ENCODE results near the gene ITM2C.

The ITM2C gene

GRCh38 chr2:230893841-230894781 lies 29.4 kb downstream of the ITM2C start:
- DNase-seq = no peak

- DNase-seq = no peak
Observed at GRCh38 chr2:230895536-230896345, 31.0 kb downstream of the ITM2C start.

DNA sequence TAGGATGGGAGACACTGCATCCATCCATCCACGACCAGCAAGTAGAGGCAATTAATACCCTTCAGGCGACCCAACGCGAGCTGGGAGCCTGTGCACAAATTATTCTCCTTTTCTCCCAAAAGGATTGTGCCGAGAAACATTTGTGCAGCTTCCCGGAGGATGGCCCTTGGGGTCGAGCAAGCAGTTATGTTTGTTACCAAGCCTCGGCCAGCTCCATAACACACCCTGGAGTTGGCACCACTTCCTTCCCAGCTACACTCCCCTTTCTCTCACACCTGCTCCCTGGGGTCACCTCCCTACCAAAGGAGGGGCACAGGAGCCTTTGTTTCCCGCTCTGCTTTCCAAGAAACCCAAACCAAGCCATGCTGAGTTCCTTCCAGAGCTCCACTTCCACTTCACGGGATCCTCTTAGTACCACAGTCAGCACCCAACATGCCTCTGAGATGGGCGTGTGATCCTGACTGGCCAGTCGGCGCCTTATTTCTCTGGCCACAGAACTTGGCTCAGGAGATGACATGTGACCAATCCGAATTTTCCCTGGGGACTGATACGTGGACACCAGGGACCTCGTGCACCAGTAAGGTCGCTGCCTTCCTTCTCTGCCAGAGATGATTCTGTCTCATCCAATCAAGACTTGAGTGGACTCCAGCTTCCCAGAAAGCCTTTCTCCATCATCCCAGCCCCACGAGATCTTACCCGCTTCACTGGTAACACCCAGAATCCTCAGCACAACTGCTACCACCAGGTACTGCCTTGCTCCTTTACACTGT lies 31.8 kb downstream of the ITM2C start:
- DNase-seq = no peak

DNA sequence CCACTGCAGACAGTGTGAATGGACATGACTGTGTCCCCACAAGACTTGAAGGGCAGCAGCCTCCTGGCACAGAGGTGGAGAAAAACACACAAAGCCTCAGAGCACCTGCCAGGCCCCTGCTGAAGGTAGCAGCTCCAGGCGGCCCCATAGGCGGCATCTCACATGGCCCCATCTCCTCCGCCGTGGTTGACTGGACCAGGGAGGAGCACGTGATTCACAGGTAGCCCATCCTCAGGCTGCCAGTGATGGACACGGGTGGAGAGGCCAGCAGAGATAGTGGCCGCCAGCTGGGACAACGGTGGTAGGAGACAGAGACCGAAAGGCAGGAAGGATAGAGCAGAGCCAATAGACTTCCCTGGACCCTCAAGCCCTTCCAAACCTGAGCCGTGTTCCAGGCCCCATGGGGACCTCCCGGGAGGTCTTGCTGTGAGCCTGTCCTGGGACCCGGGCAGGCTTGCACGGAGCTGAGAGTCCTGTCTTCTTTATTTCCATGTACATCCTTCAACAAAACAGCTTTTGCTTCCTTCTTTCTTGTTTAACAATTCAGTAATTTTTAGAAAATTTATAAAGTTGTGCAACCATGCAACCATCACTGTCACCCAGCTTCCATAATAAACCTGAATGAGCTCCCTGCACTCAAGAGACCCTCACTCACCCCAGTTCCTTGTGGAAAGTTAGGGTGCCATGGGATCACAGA lies 33.4 kb downstream of the ITM2C start:
- DNase-seq = no peak

DNA sequence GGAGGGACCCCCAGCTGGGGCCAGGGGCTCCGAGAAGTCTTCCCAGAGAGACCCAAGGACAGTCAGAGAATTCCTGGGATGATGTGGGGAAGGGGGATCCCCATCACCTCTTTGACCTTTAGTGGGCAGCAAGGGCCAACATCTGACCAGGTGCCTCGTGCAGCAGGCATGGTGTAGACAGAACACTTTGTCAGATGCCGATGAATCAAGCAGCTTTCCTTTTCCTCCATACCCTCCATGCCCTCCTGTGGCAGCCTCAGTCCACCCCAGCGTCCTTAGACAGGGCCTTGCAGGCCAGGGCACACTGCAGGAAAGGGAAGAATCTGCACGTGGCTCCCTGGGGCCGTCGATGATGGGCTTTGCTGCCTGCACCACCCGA lies 34.0 kb downstream of the ITM2C start:
- DNase-seq = no peak

DNA sequence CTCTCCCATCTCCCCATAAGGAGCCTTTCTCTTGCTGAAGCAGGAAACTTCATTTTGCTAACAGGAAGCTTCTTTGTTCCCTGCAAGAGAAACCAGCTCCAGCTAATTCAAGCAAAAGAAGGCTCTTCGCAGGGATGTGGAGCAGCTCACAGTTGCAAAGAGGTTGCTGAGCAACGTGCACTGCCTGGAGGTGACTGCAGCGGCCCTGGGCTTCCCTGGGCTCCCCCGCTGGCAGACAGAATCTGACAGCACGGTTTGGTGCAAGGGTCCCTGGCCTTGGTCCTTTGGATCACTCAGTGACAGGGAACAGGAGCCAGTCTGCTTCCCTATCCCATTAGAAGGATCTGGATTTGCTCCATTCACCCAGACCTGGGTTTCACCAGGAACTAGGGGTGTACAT lies 34.5 kb downstream of the ITM2C start:
- no peak for DNase-seq

GRCh38 chr2:230899786-230900185 lies 35.0 kb downstream of the ITM2C start:
- no peak for DNase-seq

- DNase-seq = no peak
Observed at GRCh38 chr2:230900336-230900995, 35.7 kb downstream of the ITM2C start.

GRCh38 chr2:230901006-230901405 lies 36.3 kb downstream of the ITM2C start:
- DNase-seq = no peak

- no peak for DNase-seq
Observed at GRCh38 chr2:230902180-230902899, 37.6 kb downstream of the ITM2C start.

DNA sequence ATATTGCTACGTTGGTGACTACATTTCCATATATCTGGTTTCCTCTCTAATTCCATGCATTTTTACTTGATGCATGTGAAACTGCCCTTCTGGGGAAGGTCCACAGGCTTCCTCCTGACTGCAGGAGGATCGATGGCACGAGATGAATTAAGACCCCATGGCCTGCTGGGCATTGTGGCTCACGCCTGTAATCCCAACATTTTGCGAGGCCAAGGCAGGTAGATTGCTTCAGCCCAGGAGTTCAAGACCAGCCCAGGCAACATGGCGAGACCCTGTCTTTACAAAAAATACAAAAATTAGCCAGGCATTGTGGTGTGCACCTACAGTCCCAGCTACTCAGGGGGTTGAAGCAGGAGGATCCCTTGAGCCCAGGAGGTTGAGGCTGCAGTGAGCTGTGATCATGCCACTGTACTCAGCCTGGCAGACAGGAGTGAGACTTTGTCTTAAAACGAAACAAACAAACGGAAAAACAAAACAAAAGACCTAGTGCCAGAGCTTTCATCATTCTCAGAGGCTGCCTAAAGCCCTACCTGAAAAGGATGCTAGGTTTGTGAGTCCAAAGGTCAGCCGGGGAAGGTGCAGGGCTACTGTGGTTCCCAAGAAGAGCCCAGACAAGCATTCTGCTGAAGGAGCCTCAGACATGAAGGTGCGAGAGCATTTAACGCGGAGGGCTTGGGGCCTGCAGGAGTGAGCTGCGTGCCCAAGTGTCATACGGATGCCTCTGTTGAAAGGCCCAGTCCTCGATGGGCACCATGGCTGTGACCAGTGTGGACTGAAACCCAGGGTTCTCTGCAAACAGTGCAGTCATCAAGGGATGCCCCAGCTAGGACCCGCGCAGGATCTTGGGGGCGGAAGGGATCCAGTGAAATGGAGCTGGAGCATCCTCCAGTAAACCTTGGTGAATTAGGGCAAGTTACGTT lies 38.7 kb downstream of the ITM2C start:
- no peak for DNase-seq

- DNase-seq = no peak
Observed at GRCh38 chr2:230904856-230905447, 40.2 kb downstream of the ITM2C start.

DNA sequence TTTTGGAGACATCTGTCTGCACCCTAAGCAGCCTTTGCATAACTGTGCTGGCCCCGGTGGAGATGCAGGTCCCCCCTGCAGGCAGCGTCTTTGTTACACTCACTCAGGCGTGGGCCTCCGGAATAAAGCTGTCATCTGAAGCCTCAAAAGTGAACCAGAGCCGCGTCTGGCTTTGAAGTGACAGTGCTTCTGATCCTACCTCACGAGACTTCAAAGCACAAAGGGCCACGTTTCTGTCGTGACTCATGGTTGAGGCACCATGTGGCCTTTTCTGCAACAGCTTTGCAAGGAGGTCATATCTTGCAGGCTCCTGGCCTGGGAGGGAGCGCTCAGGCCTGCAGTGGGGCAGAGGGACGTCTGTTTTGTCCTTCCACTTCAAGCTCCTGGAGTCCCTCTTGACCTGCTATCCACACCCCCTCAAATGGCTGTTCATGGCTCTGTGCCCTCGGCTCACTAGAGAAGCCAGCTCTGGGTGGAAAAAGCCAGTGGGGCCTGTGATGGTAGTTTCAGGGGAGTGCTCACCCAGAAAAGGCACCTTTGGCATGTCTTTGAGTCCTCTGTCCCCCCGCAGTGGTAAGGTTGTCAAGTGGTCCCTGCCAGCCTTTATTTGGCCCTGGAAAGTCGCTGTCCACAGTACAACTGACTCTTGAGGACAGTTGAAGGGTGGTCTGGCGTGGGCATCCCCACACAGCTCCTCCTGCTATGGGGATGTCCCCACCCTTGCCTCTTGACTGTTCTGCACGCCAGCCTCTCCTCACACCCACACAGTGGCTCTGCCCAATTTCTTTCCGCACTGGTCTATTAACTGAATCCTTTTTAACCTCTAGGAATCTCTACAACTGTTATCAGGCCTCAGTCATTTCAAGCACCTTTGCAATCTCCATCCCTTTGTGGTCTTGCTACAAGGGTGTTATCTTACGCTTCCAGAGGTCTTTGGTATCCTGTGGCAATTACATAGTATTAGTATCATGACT lies 41.0 kb downstream of the ITM2C start:
- DNase-seq = no peak

GRCh38 chr2:230906471-230907230 lies 41.9 kb downstream of the ITM2C start:
- DNase-seq = no peak

- no peak for DNase-seq
Observed at GRCh38 chr2:230907361-230908091, 42.8 kb downstream of the ITM2C start.

DNA sequence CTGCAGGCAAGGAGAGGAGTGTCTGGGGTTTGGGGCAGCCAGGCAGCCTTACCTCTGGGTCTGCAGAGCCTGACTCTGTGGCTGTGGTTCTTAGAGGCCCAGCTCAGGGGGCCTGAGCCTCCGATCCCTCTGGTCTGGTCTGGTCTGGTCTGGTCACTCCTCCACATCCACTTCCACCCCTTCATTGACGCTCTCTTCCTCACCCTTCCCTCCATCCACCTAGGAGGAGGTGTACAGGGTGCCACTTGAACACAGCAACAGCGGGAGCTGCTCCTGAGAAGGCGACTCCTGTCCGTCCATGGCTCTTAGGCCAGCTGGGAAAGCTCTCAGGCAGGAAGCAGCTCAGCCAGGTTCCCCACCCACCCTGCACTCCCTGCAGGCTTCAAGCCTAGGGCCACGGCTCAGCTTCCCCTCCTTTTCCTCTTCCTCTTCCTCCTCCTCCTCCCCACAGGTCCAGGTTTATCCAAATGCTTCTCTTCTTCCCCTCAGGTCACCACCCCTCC lies 43.4 kb downstream of the ITM2C start:
- no peak for DNase-seq

All from left hindlimb (tissue), 1 donor.